H9 (cell line): ENCODE results near the gene TRIM56. TPM values are rescaled to one million over a fixed set of nuclear protein-coding genes. Genes with fewer than 3 reads are reported as not detected.

ENCODE experiments used
- DNase-seq: peaks from one replicate; pipeline ENCODE4 v3.0.0-alpha.2; 2017
- H2AFZ ChIP-seq: one replicate; pipeline ENCODE4 v1.6.1; 2013; ENCODE audit warnings: mild to moderate bottlenecking, low read length, control low read depth, moderate library complexity
- H2AK5ac ChIP-seq: 2 replicates; pipeline ENCODE4 v1.6.1; 2013; ENCODE audit warnings: low read length, control low read depth, mixed read lengths; ENCODE audit not compliant: insufficient read length
- H2BK120ac ChIP-seq: one replicate; pipeline ENCODE4 v1.6.1; 2013; ENCODE audit warnings: low read depth, mild to moderate bottlenecking, low read length, control low read depth, inconsistent platforms; ENCODE audit not compliant: poor library complexity, severe bottlenecking
- H2BK12ac ChIP-seq: 2 replicates; pipeline ENCODE4 v1.6.1; 2013; ENCODE audit warnings: low read length, control low read depth, mixed read lengths, low read depth; ENCODE audit not compliant: insufficient read length
- H2BK15ac ChIP-seq: 2 replicates; pipeline ENCODE4 v1.6.1; 2013; ENCODE audit warnings: low read depth, low read length, control low read depth
- H2BK20ac ChIP-seq: one replicate; pipeline ENCODE4 v1.6.1; 2013; ENCODE audit warnings: low read depth, mild to moderate bottlenecking, low read length, control low read depth, inconsistent platforms; ENCODE audit not compliant: poor library complexity, severe bottlenecking
- H2BK5ac ChIP-seq: 2 replicates; pipeline ENCODE4 v1.6.1; 2013; ENCODE audit warnings: low read length, control low read depth, mixed read lengths; ENCODE audit not compliant: insufficient read length
- H3K14ac ChIP-seq: 2 replicates; pipeline ENCODE4 v1.6.1; 2013; ENCODE audit warnings: low read length, control low read depth; ENCODE audit not compliant: insufficient read depth
- H3K18ac ChIP-seq: 2 replicates; pipeline ENCODE4 v1.6.1; 2013; ENCODE audit warnings: low read depth, mild to moderate bottlenecking, mixed read lengths, low read length, control low read depth; ENCODE audit not compliant: insufficient read length
- H3K23ac ChIP-seq: 2 replicates; pipeline ENCODE4 v1.6.1; 2013; ENCODE audit warnings: low read length, control low read depth, mixed read lengths, low read depth; ENCODE audit not compliant: insufficient read length
- H3K23me2 ChIP-seq: 2 replicates; pipeline ENCODE4 v1.6.1; 2013; ENCODE audit warnings: low read depth, mild to moderate bottlenecking, mixed read lengths, low read length, control low read depth; ENCODE audit not compliant: insufficient read length, poor library complexity, severe bottlenecking
- H3K27ac ChIP-seq: 2 replicates; pipeline ENCODE4 v1.5.1; 2013; ENCODE audit warnings: low read length, control low read depth, mixed read lengths, low read depth; ENCODE audit not compliant: insufficient read length
- H3K27me3 ChIP-seq: 2 replicates; pipeline ENCODE4 v1.6.1; 2013; ENCODE audit warnings: low read length, control low read depth, inconsistent platforms; ENCODE audit not compliant: insufficient read depth
- H3K4ac ChIP-seq: 2 replicates; pipeline ENCODE4 v1.6.1; 2013; ENCODE audit warnings: low read depth, mild to moderate bottlenecking, control low read depth, inconsistent platforms, low read length, moderate library complexity
- H3K4me1 ChIP-seq: 2 replicates; pipeline ENCODE4 v1.6.1; 2013; ENCODE audit warnings: low read length, control low read depth, inconsistent platforms; ENCODE audit not compliant: insufficient read depth
- H3K4me2 ChIP-seq: 2 replicates; pipeline ENCODE4 v1.6.1; 2013; ENCODE audit warnings: low read length, control low read depth, mixed read lengths; ENCODE audit not compliant: insufficient read length, insufficient read depth
- H3K56ac ChIP-seq: 2 replicates; pipeline ENCODE4 v1.6.1; 2013; ENCODE audit warnings: low read depth, mild to moderate bottlenecking, mixed read lengths, low read length, control low read depth; ENCODE audit not compliant: insufficient read length
- H3K79me1 ChIP-seq: 2 replicates; pipeline ENCODE4 v1.6.1; 2013; ENCODE audit warnings: low read depth, mild to moderate bottlenecking, moderate library complexity, low read length, control low read depth, inconsistent platforms; ENCODE audit not compliant: insufficient read depth, poor library complexity, severe bottlenecking
- H3K79me2 ChIP-seq: 2 replicates; pipeline ENCODE4 v1.6.1; 2013; ENCODE audit warnings: low read length, control low read depth, inconsistent platforms; ENCODE audit not compliant: insufficient read depth
- H3K9ac ChIP-seq: 2 replicates; pipeline ENCODE4 v1.6.1; 2013; ENCODE audit warnings: low read length, control low read depth, mixed read lengths; ENCODE audit not compliant: insufficient read length; ENCODE audit errors: extremely low read depth
- H3K9me3 ChIP-seq: one replicate; pipeline ENCODE4 v1.6.1; 2013; ENCODE audit warnings: low read depth, low read length, inconsistent platforms; ENCODE audit not compliant: control insufficient read depth
- H3T11ph ChIP-seq: one replicate; pipeline ENCODE4 v1.6.1; 2013; ENCODE audit warnings: mild to moderate bottlenecking, low read length, control low read depth, inconsistent platforms
- H4K20me1 ChIP-seq: one replicate; pipeline ENCODE4 v1.6.1; 2013; ENCODE audit not compliant: control insufficient read depth, insufficient read length, insufficient read depth
- H4K5ac ChIP-seq: 2 replicates; pipeline ENCODE4 v1.6.1; 2013; ENCODE audit warnings: low read depth, mild to moderate bottlenecking, mixed read lengths, low read length, control low read depth; ENCODE audit not compliant: insufficient read length
- H4K8ac ChIP-seq: replicated peaks from 2 replicates; pipeline ENCODE4 v1.6.1; 2013; ENCODE audit warnings: low read length, control low read depth, mixed read lengths, low read depth; ENCODE audit not compliant: insufficient read length
- H4K91ac ChIP-seq: 2 replicates; pipeline ENCODE4 v1.6.1; 2013; ENCODE audit warnings: low read depth, mild to moderate bottlenecking, moderate library complexity, mixed read lengths, low read length, control low read depth; ENCODE audit not compliant: insufficient read length
- H3K27ac Mint-ChIP-seq, 3 experiments: 2 replicates in 2 of 3; 3 replicates in 1 of 3; pipeline ENCODE4 v1.8.0; 2020 to 2021; ENCODE audit warnings: mixed read lengths in 3 of 3, mild to moderate bottlenecking in 1 of 3, moderate library complexity in 1 of 3
- H3K27me3 Mint-ChIP-seq: 2 replicates; pipeline ENCODE4 v1.8.0; 2021; ENCODE audit warnings: low read depth, mild to moderate bottlenecking, moderate library complexity, mixed read lengths
- H3K36me3 Mint-ChIP-seq, 3 experiments: 2 replicates in 2 of 3; 3 replicates in 1 of 3; pipeline ENCODE4 v1.8.0; 2020 to 2021; ENCODE audit warnings: low read depth in 3 of 3, mixed read lengths in 3 of 3; ENCODE audit not compliant: insufficient read depth in 1 of 3
- H3K4me1 Mint-ChIP-seq, 2 experiments: 2 replicates each; pipeline ENCODE4 v1.8.0; 2020; ENCODE audit warnings: mixed read lengths in 2 of 2
- H3K4me3 Mint-ChIP-seq, 2 experiments: 2 replicates in 1 of 2; 3 replicates in 1 of 2; pipeline ENCODE4 v1.8.0; 2020 to 2021; ENCODE audit warnings: mild to moderate bottlenecking in 2 of 2, mixed read lengths in 2 of 2, moderate library complexity in 1 of 2
- H3K9me3 Mint-ChIP-seq, 2 experiments: 2 replicates in 1 of 2; 3 replicates in 1 of 2; pipeline ENCODE4 v1.8.0; 2020; ENCODE audit warnings: mild to moderate bottlenecking in 2 of 2, mixed read lengths in 2 of 2, moderate library complexity in 1 of 2
- WGBS: extraction: QIAGEN DNeasy Blood & Tissue Kit; methylation state at CpG from one replicate; pipeline ENCODE4 v1.1.7; 2013; ENCODE audit warnings: missing lambda C conversion rate, low lambda C conversion rate, mixed read lengths; ENCODE audit not compliant: insufficient read length; ENCODE audit errors: extremely low coverage; 5-methylcytosine and 5-hydroxymethylcytosine counted together
- total RNA-seq: library from RNA; stranded (reverse); gene quantifications from 2 replicates; pipeline ENCODE4 v1.2.1, GENCODE V29; 2021
- TF ChIP-seq, protein P1 (sequence below): fragments of 200-600 bp; sonication (generic); conservative IDR thresholded peaks from 3 replicates; pipeline ENCODE4 v1.8.0; 2021; ENCODE audit warnings: antibody characterized with exemption, mild to moderate bottlenecking

Gene TRIM56
- total RNA-seq, 1 experiment from 2014 or later: 21.8 TPM

DNA sequence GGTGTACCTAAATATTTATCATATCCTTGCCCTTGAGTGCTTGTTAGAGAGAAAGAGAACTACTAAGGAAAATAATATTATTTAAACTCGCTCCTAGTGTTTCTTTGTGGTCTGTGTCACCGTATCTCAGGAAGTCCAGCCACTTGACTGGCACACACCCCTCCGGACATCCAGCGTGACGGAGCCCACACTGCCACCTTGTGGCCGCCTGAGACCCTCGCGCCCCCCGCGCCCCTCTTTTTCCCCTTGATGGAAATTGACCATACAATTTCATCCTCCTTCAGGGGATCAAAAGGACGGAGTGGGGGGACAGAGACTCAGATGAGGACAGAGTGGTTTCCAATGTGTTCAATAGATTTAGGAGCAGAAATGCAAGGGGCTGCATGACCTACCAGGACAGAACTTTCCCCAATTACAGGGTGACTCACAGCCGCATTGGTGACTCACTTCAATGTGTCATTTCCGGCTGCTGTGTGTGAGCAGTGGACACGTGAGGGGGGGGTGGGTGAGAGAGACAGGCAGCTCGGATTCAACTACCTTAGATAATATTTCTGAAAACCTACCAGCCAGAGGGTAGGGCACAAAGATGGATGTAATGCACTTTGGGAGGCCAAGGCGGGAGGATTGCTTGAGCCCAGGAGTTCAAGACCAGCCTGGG lies 53.1 kb downstream of the TRIM56 start:
- Mint-ChIP-seq H3K4me3 (peak overlapping the region in 1 of 2 experiments; percentile 34; a peak in 2 of 5 replicates), H3K27me3 (no peaks in the 10 kb centered on the region; the same call in 1 of the 2 replicates), H3K4me1 (peaks cover 35 to 39% of the 10 kb centered on the region in 2 experiments), H3K9me3 (no peaks in the 10 kb centered on the region; a peak in 1 of 5 replicates), H3K36me3 (peaks cover 0 to 19% (median 0%) of the 10 kb centered on the region in 3 experiments; a peak in 2 of 7 replicates), H3K27ac (peak overlapping the region in 2 of 3 experiments; percentile 62 to 98; a peak in 2 of 7 replicates)
- Histone ChIP-seq H2BK5ac (no peak overlapping the region), H3K18ac (peak overlapping the region; percentile 81), H3K4ac (no peak overlapping the region), H3K9me3 (no peaks in the 10 kb centered on the region), H2BK20ac (no peak overlapping the region), H3K27ac (no peak overlapping the region), H3K23ac (no peak overlapping the region), H4K8ac (no peak overlapping the region), H2BK120ac (no peak overlapping the region), H2BK15ac (no peak overlapping the region), H4K91ac (no peak overlapping the region), H2AFZ (peak overlapping the region; percentile 85), H4K20me1 (no peaks in the 10 kb centered on the region), H3K79me1 (no peaks in the 10 kb centered on the region), H2AK5ac (no peak overlapping the region), H3K9ac (peak overlapping the region; percentile 46), H4K5ac (no peak overlapping the region), H3K4me1 (no peaks in the 10 kb centered on the region; the same call in 1 of the 2 replicates), H3K27me3 (no peaks in the 10 kb centered on the region), H3T11ph (no peak overlapping the region), H2BK12ac (no peak overlapping the region), H3K79me2 (no peaks in the 10 kb centered on the region), H3K14ac (peak overlapping the region; percentile 45; the same call in 1 of the 2 replicates), H3K23me2 (peaks cover 3% of the 10 kb centered on the region), H3K4me2 (peak overlapping the region; percentile 73), H3K56ac (no peak overlapping the region)
- peak; percentile 88 for DNase-seq
- no CpG with 5 or more reads among the region's 16 CpGs for WGBS
- TF ChIP-seq, protein P1, sequence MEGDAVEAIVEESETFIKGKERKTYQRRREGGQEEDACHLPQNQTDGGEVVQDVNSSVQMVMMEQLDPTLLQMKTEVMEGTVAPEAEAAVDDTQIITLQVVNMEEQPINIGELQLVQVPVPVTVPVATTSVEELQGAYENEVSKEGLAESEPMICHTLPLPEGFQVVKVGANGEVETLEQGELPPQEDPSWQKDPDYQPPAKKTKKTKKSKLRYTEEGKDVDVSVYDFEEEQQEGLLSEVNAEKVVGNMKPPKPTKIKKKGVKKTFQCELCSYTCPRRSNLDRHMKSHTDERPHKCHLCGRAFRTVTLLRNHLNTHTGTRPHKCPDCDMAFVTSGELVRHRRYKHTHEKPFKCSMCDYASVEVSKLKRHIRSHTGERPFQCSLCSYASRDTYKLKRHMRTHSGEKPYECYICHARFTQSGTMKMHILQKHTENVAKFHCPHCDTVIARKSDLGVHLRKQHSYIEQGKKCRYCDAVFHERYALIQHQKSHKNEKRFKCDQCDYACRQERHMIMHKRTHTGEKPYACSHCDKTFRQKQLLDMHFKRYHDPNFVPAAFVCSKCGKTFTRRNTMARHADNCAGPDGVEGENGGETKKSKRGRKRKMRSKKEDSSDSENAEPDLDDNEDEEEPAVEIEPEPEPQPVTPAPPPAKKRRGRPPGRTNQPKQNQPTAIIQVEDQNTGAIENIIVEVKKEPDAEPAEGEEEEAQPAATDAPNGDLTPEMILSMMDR: peak; percentile 92
